T-helper 2 cell (primary cell): Measurements from ENCODE around the gene SMOC1.

Experiments
- DNase-seq, 5 experiments: peaks; one replicate each; pipeline versions ENCODE4 v3.0.0 to v3.0.0-alpha.2; 2012 to 2022

SMOC1 gene

DNA sequence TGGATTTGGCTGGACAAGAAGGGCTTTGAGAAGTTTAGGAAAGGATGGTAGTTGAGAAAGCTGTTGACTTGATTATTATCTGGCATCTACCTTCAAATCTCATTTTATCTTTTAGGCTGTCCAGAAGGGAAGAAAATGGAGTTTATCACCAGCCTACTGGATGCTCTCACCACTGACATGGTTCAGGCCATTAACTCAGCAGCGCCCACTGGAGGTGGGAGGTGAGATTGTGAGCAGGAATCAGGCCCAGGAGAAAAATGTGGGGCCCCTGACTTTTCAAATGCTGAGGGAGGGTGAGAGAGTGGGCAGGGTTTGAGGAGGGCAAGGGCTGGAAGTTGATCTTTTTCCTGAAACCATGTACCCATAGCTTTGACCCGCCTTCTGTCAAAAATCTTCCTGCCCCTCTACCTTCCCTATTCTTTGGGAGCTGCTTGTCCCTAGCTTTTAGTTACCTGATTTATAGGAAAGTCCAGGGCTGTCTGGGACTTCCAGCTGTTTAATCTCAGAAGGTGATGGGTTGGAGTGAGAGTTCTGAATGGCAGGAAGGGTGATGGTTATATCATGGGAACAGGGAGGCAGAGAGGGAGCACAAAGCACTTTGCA is 134.2 kb downstream of the SMOC1 start:
- DNase-seq: peak in 1 of 5 experiments; percentile 26

DNA sequence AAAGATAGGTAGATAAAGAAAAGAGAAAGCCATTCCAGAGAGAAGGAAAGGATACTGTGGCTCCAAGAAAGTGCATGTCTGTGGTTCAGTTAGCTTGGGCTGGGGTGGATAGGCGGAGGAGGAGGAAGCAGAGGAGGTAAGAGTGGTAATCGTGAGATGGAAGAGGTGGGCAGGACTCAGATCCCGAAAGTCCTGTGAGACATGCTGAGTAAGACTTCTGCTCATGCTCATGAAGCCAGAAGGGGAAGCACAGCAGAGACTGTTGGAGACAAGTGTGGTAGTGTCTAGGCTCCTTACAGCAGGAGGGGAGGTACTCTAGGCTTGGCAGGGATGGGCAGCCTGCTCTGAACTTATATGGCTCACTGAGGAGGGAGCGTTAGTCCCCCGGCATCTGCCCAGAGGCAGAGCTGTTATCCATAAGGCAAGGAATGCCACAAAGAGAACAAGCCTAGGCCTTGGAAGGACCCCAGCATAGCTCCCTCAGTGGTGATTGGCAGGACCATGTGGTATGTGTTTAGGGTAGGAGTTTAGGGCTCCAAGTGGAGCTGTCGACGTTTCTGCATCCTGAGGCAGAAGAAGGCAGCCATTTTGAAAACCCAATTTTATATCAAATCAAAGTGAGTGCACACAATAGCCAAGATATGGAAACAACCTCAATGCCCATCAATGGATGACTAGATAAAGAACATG is 135.3 kb downstream of the SMOC1 start:
- DNase-seq: no peak

DNA sequence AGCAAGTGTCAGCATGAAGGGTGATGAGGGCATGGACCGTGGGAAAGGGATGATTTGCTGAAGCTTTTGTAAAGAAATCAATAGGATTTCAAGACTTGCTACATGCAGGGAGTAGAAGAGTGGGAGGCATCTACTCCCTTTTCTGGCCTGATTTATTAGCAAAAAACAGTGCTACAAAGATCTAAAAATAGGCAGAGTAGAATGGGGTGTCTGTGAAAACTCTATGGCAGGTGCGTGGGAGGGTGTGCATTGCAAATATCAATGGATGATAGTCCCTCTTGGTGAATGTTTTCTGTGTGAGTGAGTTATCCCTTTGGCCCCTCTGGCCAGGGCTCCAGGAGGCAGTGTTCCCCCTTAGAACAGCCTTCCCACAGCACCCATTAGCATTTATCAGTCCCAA is 139.0 kb downstream of the SMOC1 start:
- no peak for DNase-seq

DNA sequence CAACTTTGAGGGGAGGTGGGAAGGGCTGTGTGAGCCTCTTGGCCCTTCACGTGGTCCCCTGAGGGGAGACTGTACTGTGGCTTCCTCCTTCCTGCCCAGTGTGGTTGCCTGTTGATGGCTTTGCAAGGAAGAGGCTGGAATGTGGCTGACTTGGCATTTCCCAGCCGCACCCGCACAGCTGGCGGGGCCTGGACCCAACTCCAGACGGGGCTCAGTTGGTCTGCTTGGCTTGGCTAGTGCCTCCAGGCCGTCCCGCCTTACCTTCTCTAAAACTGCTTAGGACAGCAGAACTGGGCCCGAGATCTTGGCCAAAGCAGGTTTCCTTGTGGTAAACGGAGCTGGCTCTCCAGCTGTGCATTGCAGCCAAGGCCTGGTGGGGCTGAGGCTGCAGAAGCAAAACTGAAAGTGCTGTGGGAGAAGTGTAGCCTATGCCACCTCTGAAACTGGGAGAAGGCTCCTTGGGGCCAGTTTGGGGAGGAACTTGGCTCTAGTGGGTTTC is 139.5 kb downstream of the SMOC1 start:
- DNase-seq: peak in 1 of 5 experiments; percentile 7

DNA sequence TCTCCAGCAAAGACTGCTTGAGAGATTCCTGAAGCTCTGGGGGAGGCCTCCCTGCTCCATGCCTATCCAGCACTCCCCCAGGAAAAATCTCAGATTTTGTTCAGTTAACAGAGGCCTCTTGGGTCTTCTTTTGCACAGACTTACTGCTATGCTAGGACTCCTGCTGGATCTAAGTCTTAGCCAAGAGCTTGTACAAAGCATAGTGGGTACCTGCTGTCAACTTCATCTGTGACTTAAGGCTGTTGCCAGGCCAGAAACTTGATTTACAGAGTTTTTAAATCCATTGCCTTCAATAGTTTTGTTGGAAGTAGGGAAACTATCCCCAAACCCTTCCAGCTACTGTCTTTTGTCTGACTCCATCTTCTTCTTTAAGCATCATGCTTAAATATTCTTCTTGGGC is 140.5 kb downstream of the SMOC1 start:
- DNase-seq: no peak

DNA sequence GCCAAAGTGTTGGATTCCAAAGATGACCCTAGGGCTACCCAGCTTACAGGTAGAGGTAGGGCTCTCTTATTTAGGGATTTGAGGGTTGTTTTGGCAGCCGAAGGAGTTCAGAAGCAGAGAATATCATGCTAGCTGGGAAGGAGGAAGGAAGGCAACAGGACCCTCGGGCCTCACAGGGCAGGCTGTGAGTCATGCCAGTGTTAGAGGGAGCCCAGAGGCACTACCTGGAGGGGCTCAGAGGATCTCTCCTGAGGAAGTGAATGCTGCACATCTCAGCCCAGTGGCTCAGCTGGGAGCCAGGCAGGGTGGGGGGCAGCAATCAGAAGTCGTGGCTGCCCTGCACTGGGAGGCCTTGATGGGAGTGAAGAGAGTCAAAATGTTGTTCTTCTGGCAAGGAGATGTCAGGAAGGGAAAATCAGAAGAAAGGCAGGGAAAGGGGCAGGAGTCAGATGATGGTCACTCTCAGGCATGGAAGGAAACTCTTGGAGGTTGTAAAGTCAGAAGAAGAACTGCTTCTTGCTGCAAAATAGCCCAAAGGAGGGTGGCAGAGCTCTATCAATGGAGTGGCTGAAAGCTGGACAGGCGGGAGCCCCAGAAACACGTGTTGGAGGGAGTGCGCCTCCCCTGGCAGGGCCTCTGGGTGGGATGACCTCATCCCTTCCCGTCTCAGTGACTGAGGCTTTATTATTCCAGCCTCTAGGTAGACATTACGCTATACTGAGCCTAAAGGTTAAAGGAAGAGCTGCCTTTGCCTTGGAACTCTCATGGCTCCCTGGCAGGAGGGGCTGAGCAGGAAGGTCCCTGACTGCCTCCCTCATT is 141.3 kb downstream of the SMOC1 start:
- DNase-seq: no peak

DNA sequence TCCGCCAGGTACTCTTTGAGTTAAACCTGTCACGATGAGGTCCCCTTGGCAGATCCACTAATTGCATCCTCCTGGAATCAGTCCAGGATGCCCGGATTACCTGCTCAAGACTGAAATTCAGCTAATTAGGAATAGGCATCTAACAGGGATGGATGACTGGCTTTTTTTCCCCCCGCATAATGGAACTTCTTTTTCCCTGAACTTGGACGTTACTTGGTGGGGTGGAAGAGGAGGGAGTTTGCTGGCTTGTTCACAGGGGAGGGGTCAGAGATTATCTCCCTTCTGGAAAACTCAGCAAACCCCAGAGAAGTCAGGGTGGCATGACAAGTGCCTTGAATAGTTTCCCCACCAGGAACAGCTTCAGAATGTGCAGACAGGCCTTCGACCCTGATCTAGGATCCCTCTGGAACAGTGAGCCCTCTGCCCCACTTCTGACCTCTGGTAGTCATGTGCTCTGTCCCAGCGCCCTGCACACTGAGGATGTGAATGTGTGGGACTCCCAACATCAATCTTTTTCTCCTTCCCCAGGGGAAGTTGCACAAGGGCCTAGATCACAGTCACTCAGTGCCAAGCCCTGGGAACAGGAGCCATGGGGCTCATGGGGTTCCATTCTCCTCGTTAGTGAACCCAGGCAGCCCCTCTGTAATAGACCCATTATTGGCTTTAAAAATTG is 142.5 kb downstream of the SMOC1 start:
- DNase-seq: no peak

DNA sequence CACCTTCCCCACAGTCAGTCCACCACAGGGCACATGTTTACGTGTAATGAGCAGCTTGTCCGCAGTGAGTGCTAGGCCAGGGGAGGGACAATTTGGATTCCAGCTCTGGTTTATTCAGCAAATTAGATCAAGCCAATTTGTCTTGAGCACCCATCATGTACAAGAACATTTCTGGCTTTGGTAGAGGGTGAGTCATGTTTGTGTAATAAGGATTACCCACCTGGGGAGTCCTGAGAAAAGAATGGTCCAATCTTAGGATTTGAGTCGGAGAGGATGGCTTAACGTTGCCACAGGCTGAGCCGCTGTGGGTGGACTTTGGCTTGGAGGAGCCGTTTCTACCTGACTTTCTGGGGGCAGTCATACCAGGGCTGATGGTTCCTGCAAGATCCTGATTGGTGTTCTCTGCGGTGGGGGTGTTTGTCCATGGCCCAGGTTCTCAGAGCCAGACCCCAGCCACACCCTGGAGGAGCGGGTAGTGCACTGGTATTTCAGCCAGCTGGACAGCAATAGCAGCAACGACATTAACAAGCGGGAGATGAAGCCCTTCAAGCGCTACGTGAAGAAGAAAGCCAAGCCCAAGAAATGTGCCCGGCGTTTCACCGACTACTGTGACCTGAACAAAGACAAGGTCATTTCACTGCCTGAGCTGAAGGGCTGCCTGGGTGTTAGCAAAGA is 143.7 kb downstream of the SMOC1 start:
- DNase-seq: no peak

DNA sequence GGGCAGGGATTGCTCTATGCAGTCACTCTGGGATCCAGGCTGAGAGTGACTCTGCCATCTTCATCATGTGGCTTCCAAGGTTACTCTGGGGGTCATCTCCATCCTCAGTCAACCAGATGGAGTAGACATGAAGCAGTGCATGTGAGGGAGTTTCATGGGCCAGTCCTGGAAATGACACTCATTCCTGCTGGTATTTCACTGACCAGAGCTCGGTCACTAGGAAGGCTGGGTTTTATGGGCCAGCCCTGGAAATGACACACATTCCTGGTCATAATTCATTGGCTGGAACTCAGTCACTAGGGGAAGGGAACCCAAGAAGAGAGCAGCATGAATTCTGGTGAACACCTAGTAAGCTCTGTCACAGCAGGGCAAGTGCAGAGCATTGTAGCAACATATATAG is 144.7 kb downstream of the SMOC1 start:
- no peak for DNase-seq

DNA sequence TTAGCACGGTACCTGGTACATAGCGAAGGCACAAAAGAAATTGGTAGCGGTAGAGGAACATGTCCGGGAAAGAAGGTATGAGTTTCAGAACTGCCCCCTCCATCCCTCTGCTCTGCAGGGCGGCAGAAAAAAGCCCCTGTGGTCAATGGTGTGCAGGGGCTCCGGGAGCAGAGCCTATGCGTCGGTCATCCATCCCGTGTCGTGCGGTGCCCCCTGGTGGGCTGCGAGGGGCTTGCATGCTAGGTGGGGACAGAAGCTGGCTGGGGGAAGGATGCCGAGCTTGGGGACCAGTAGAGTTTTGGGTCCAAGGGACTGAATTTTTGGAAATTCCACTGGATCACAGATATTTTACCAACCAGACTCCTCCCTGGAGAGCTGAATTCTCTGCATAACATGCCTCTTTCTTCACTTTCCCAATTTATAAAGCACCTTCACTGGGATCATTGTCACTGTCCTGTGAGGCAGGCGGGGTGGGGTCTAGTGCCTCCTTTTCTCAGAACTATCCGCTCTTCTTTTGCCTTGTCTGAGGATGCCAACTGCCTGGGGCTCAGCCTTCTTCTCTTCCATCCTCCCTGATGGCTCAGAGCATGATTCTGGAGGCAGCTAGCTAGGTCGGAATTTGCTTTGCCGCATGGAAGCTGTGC is 148.7 kb downstream of the SMOC1 start:
- DNase-seq: peak in 3 of 5 experiments; percentile 20 to 33 (median 30)

DNA sequence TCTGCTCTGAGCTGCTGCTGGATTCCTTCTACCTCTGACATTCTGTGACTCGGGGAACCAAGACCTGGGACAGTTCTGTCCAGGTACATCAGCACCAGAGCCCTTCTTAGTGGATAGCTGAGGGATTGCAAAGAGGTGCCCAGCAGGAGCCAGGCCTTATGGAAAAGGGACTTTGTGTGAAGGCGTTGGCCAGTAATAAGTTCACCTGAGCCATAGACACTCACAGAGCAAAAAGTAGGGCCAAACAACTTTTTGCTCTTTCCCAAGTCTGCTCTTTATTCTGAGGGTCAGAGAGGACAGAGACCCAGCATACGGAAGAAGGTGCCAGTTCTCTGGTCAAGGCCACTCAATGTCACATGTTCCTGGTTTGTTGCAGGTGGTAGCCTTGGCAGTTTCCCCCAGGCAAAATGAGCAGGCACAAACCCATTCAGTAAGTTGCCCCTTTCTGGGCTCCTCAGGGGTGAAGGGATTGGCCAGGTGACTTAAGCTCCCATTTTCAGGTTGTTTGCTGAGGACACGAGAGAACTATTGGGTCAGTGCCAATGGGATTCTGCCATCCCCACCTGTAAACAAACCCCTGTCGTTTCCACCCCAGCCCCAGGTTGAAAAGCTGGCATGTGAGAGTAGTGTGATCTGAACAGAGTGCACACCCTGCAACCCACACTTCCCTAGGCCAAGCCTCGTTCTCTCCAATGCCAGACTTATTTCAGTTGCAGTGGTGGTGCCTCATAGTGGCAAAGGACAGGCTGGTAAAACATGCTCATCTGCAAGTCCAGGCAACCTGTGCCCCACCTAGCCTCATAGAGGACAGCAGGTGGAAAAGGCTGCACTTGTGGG is 150.3 kb downstream of the SMOC1 start:
- no peak for DNase-seq

DNA sequence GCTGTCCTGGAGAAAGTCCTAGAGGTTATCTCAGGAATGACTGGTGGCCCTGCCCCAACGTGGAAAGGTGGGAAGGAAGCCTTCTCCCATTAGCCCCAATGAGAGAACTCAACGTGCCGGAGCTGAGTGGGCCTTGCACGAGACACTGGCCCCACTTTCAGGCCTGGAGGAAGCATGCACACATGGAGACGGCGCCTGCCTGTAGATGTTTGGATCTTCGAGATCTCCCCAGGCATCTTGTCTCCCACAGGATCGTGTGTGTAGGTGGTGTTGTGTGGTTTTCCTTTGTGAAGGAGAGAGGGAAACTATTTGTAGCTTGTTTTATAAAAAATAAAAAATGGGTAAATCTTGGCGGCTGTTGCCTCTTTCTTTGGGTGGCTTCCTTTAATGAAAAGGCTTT is 152.8 kb downstream of the SMOC1 start:
- DNase-seq: no peak

DNA sequence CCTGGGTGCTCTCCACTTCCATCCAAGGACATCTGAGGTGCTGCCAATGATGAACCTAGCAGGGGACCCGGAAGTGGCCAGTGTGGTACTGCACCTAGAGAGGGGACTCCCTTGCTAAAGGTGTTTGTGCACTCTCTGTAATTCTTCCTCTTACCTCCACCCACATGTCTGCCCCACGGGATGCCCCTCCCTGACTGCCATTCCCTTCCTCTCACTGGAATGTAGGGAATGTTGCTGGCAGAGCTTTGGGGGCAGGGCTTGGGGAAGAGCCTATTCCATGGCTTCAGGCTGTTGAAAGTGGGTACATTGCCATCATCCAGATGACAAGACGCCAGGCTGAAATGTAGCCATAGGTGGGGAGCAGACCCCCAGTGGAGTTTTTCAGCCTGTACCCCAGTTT is 153.2 kb downstream of the SMOC1 start:
- DNase-seq: no peak

DNA sequence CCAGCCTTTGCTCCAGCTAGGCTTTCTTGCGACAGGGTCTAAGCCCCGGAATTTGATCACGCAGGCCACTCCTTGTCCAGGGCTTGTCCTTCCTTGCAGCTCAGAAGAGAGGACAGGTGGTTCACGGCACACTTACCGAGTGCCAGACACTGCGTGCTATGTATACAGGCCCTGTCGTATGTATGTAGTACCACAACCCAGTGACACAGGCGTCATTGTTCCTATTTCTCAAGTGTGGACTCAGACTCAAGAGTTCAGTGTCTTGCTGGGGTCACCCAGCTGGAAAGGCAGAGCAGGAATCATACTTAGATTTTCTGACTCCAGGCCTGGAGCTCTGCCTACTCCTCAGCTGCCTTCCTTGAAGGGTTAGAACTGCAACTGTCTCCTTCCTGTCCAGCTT is 153.9 kb downstream of the SMOC1 start:
- DNase-seq: no peak

DNA sequence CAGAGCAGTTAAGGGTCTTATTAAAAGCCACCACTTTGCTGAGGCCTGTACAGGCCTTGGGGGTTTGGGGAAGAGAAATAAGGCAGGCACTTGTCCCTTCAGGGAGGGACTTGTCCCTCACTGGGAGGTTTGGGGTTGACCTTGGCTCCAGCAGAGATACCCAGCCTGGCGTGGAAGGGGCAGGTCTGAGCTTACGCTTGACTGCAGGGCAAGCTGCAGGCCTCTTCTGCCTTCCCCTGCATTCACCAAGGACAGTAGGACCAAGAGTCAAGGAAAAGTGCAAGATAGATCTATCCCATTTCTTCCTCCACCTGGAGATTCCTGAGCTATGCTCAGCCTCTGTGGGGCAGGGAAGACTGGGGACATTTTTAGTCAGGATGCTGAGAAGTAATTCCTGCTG is 154.3 kb downstream of the SMOC1 start:
- DNase-seq: no peak

DNA sequence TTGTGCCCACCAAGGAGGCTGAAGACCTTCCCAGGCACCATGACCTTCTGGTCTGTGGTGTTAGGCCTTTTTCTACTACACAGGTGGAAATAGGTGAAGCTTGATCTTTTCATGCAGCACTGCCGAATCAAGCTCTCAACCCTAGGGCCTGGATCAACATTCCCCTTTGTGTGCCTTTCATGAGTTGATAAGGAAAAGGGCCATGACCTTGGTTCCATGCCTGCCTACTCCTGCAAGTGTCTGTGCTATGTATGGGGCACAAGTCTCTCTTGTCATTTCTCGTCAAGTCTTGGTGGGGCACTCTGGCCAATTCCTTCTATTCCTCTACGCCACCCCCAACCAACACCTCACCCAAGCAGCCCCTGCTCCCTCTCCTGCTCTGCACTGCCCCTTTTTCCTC is 155.0 kb downstream of the SMOC1 start:
- no peak for DNase-seq

DNA sequence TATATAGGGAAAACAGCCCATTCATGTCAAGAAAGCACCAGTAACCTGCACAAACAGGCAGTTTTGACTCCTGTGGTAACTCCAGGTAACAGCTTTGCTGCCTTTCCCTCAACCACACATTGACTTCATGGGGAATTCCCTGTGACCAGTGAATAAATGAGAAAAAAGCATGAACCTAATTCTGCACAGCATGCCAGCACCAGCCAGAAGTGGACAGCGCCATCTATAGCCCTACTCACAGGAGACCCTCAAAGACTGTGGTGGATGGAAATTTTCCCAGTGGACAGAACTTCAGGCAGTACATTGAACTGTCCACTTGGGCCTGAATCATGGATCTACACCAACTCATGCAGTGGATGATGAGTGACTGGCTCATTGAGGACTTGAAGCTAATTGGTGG is 157.4 kb downstream of the SMOC1 start:
- no peak for DNase-seq

DNA sequence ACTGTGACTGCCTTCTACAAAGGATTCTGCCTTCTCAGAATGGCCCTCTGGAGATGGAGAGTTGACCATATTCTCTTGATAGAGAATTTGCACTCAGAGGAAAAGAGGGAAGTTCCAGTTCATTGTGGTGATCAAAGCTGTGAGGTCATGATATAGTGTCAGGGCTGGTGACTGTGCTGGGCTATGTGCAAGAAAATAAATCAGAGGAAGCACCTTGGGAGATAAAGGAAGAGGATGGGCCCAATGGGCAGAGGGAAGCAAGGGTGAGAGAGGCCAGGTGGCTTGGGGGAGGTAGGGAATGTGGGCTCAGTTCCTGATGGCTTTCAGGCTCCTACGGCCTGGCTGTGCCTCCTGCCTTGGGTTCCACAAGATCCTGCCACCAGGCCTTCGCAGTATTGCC is 163.8 kb downstream of the SMOC1 start:
- no peak for DNase-seq

DNA sequence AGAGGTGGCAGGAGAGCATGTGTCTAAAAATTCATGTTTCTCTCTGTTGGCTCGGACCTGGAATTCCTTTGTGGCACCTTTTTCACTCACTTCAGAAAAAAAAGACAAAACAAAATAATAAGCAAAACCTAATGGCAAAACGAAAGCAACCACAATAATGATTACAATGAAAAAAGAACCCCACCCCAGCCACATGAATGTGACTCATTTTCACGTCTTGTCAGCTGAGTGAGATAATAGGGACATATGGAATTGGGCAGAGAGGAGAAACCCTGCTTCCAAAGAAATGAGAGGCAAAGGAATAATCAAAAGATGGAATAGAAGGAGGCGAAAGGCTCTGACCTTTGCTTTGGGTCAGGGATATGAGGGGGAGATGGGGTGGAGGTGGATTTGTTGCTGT is 166.1 kb downstream of the SMOC1 start:
- DNase-seq: no peak

DNA sequence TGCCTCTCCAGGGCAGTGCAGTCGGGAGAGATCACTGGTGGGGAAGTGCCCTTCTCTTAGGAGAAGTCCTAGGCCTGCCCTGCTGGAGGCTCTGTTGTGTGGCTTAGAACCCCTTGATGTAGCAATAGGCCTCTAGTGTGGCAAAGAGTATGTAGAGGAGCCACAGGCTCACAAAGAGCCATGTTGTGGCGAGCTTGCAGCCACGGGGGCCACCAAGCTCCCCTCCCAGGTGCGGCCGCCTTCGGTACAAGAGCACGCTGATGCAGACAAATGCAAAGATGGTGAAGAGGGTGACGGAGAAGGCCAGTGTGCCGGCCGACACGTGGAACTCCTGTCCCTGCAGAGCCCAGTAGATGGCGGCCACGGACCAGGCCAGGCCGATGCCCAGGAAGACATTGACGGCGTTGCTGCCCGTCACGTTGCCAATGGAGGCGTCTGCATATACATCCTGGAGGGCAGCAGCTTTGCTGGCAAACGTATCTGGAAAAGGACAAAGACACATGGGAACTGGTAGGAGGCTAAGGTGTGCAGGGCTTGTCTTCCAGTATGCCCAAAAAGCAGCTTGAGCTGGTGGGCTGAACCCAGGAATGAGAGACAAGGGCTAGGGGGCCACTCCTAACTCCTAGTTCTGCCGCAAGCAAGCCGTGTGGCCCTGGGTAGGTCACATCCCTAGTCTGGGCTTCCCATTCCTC is 166.8 kb downstream of the SMOC1 start:
- no peak for DNase-seq
